GM18499 (cell line): ENCODE data around the gene CSRP1.
"Not testable (repeated sequence)": the region's sequence is repeated elsewhere in the genome, so short reads cannot be mapped to it uniquely, and the experiment has no call there.

Experiments
- ATAC-seq: cut with Tn5 transposase; IDR thresholded peaks from one replicate; pipeline ENCODE4 v1.9.1; 2021; ENCODE audit warnings: moderate number of reproducible peaks; ENCODE audit not compliant: insufficient read depth, unreplicated experiment

Gene CSRP1

DNA sequence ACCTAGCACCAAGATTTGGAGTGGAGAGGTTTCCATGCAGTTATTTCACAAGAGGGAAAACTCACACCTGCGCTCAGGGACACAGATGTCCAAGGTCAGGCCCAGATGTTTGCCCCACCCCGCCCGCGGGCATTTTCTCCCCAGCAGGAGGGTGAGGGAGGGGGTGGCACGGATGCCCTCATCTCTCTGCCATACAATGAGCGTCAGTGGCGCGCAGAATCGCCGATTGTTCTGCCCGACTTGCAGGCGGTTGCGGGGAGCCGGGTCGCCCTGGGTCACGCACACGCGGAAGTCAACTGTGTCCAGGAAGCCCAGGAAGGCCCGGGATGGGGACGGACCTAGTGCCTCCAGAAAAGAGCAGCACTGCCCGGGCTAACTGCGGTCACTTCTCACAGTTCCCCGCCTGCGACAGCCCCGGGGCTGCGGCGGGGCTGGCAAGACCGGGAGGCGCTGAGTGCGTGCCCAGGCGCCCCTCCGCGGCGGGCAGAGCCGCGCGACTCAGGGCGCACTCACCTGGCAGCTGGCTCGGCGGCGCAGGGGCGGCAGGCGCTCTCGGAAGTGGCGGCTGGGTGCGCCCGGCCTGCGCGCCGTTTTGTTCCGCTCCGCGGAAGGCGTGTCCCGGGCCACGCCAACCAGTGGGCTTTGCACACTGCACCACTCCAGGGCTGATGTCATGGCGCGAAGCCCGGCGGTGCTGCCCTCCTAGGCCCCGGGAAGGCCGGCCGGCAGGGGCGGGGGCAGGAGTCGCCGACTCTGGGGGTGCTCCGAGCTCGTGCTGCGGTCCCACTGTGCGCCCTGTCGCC, at the start of gene CSRP1:
CSRP1 (minus strand) TSS at position 567 of the 803 bp plus-strand sequence. CDS start 10,820 bp downstream, outside the sequence.
- peak; percentile 47 for ATAC-seq

DNA sequence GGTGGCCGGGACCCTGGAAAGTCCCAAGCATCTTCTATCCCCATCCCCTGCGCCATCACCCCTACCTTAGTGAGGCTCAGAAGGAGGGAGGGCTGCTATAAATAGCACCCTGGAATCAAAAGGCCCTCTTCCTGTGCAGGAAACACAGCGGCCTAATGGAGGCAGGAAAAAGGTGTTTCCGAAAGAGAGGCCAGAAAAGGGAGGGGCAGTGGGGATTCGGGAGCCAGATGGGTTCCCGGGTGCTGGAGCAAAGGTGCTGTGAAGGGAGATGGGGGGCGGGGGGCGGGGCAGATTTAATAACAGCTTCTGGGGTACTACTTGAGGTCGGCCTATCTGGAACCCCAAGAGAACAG, 48.6 kb upstream of the CSRP1 start:
- no peak for ATAC-seq

DNA sequence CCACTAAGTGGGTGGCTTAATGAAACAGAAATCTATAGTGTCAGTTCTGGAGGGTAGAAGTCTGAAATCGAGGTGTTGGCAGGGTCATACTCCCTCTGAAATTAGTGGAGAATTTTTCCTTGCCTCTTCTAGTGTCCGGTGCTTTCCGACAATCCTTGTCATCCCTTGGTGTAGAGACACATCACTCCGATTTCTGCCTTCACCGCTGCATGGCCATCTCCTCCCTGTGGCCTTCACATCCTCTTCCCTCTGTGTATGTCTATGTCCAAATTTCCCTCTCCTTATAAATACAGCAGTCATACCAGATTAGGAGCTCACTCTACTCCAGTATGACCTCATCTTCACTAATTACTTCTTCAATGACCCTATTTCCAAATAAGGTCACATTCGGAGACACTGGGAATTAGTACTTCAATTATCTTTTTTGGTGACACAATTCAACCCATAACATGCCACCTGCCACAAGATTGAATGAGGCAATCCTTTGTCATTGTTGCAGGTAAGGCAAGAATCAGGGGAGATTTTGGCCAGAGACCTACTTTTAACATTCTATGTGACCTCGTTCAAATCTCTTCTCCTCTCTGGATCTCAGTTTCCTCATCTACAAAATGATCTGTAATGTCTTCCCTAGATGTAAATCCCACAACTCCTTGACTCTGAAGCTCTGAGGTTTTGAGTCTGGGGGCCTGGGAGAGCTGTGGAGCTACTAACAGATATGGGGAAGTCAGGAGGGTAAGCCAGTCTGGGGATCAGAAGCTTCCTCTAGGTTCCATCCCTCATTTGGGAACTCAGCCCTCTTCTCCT, 48.1 kb upstream of the CSRP1 start:
- ATAC-seq: no peak

DNA sequence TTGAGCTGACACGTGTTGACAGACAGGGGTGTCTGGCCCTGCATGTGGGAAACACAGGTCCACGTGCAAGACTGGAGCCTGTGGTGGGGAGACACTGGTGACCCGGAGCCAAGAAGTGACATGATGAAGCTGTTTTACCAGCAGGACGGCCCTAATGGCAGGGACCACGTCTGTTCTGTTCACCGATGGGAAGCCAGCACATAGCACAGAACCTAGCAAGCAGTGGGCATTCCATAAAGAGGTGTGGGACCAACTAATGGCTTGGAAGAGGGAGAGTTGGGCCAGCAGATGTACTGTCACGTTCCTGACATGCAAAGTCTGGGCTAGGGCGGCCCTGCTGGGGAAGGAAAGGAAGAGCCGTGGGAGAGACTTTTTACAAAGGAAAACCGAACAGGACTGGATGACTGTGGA, 47.3 kb upstream of the CSRP1 start:
- ATAC-seq: no peak

DNA sequence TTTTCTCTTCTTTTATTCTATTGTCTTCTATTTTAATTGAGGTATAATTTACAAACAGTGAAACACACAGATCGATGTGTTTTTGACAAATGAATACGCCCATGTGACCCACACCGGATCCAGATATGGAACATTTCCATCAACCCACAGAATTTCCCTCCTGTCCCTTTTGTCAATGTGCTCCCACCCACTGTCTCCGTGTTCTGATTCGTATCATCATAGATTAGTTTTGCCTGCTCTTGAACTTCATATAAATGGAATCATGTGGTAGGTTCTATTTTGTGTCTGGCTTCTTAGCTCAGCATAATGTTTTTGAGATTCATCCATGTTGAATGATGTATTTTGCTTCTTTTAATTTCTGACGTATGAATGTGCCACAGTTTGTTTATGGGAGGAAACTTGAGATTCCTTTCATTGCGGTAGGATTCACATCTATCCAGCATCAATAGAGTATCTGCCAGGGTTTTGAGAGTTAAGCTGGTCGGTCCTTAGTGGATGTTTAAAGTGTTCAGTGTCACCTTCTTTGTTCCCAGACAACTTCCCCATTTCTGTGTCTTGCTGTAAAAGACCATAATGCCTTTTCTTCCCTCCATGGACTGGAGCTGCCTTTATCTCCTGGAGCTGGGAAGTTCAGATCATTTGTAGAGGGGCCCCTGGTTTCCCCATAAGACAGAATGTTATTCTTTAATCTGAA, 46.7 kb upstream of the CSRP1 start:
- ATAC-seq: no peak

DNA sequence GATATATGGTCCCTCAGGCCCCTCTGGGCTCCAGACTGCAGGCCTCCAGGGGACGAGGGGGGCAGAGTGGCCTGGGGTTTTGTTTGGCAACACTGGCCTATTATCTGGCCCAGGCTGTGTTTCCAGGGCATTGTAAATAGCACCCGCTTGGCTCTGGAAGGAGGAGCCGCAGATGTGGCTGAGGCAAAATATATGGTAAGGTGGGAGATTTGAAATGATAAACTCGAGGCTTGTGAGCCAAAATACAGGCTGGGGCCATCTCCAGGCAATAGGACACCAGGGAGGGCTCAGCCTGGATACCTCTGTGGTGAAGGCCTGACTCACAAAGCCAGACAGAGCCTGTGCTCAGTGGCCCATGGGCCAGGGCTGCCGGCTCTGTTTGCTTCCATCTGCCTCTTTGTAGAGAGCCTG, 46.0 kb upstream of the CSRP1 start:
- no peak for ATAC-seq

DNA sequence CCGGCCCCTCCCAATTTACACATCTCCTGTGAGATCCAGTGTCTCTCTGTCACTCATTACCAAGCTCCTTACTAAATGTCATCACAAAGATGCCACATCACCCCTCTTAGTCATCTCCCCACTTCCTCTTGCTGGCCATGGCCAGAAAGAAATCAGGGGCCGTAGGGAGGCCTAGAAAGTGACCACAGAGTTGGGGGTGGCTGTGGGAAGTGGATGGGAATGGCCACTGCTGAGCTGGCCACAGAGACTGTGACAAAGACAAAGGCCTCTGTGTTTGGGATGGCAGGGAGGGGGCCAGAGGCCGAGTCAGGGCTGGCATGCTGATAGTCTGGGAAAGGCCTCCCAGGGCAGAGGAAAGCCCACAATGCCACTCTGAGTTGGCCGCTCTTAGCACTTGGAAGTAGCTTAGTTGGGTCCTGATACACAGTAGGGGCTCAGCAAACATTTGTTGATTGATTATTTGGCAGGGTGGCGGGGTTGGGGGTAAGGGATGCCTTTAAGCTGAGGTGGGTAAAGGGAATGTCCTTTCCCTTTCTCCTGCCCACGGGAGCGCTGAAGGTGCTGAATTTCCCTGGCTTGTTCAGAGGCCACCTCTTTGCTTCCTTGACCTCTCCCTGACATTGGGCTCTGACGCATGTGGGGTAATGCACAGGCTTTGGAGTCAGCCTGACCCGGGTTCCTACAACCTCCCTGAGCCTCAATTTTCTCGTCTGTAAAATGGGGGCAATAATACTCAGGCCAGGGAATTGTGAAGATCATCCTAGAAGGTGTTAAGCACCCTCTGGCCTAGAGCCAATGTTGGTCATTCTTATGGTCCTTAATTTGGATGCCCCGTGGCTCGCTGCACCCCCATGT, 45.2 kb upstream of the CSRP1 start:
- ATAC-seq: no peak

DNA sequence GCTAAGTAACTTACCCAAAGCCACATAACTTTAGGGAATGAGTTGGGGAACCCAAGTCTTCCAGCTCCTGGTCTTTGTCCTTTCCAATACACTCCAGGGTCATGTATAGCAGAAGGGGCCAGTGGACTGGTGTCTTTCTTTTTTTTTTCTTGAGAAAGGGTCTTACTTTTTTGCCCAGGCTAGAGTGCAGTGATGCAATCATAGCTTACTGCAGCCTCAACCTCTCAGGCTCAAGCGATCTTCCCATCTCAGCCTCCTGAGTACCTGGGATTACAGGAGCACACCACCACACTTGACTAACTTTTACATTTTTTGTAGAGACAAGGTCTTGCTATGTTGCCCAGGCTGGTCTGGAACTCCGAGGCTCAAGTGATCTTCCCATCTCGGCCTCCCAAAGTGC, 44.2 kb upstream of the CSRP1 start:
- no peak for ATAC-seq

DNA sequence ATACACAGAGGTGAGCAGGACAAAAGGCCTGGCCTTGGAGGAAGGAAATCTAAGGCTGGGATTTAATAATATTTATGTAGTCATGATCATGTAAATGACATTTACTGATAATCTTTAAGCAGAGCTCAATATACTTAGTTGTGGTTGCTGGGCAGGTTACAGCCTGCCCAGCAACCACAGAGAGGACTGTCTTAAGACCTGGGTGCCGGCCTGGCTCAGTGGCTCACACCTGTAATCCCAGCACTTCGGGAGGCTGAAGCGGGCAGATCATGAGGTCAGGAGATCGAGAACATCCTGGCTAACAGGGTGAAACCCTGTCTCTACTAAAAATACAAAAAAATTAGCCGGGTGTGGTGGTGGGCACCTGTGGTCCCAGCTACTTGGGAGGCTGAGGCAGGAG, 42.6 kb upstream of the CSRP1 start:
- not testable (repeated sequence) for ATAC-seq

DNA sequence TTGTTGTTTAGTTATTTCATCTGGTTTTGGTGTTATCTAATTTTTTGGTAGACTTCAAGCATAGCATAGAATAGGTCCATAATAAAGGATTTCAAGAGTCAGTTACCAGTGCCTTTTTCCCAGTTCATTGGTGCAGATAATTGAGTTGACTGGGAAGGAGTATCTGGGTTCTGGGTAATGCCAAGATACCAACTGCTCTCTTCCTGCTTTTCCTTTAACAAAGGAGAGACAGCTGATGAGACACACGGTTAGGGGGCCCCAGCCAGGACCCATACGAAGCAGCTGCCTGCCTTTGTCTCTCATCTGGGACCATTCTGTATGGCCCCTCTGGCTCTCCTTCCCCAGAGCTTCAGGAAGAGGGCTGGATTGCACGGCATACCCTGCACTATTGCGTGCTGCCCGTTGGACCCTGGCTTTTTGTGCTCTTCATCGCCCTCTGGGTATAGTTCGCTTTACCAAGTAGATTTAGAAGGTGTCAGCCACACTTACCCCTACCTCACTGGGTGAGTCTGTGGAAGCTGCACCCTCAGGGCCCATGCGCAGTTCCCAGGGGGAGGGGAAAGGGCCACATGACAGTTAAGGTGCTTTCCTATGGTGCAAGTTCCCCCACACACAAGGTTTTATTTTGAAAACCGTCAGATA, 39.0 kb upstream of the CSRP1 start:
- no peak for ATAC-seq

DNA sequence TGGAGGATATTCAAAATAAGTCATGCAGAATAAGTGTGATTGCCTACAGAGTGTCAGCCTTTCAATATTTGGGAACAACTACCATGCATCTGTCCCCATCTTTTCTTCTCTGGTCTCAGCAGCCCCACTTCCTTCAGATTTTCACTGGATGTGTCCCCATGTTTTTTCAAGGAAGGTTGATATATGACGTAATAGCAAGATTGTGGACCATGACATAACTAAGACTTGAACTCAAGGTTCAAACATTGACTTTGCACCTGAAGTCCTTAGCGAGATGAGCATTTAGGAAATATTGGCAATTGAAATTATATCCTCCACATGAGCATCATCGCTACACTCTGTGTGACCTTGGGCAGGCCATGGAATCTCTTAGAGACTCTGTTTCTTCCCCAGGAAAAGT, 37.8 kb upstream of the CSRP1 start:
- ATAC-seq: no peak

DNA sequence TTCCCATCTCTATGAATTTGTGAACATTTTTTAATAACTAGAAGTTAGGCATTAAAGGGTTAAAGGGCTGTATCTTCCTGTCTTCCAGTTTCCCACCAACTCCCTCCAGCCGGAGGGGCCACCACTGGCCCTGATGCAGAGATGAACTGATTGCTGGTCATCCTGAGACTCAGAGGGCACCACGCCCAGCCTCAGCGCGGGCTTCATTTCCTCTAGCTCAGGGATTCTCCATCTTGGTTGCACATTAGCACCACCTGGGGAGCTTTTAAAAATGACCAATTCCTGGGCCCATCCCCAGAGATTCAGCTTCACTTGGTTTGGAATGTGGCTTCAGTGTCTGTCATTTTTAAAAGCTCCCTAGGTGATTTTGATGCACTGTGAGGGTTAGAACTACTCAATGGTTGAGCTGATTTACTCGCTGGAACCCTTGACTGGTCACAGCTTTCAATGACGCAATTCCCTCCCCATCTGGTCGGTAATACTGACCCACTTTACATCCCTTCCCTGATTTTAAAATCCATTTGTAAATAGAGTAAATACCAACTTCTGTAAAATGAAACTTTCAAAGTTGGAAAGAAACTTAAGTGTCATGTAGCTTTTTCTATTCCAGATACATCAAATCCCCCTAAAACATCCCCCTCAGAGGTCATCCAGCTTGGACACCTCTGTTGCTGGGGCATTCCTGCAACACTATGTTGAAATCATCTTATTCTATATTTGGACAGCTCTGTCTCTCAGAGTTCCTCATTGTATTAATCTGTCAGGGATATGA, 37.1 kb upstream of the CSRP1 start:
- ATAC-seq: no peak

DNA sequence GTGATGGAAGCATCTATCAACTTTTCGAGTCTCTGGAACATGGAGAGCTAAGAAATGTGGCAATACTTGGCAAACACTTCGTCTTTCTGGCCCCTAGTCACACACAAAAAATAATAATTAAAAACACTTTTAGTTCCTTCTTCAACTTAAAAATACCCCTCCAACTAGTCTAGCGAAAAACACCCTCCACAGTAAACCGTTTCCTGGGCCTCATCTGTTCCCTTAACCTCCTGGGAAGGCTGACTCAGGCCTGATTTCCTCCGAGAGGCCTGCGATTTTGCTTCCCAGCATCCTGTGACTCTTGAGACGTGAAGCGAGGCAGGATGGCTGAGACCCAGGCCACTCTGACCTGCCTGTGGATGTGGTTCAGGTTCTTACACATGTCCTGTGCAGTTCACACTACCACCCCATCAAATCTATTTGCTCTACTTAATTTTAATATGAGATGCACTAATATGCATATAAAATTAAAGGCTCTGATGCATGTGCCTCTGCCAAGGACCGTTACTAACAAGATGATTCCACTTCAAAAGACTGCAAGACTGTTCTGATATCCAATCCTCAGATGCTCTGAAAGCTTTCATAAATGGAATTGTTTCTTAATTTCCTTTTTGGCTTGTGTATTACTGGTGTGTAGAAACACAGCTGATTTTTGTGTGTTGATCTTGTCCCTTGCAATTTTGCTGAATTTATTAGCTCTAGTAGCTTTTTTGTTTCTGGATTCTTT, 35.5 kb upstream of the CSRP1 start:
- ATAC-seq: no peak

DNA sequence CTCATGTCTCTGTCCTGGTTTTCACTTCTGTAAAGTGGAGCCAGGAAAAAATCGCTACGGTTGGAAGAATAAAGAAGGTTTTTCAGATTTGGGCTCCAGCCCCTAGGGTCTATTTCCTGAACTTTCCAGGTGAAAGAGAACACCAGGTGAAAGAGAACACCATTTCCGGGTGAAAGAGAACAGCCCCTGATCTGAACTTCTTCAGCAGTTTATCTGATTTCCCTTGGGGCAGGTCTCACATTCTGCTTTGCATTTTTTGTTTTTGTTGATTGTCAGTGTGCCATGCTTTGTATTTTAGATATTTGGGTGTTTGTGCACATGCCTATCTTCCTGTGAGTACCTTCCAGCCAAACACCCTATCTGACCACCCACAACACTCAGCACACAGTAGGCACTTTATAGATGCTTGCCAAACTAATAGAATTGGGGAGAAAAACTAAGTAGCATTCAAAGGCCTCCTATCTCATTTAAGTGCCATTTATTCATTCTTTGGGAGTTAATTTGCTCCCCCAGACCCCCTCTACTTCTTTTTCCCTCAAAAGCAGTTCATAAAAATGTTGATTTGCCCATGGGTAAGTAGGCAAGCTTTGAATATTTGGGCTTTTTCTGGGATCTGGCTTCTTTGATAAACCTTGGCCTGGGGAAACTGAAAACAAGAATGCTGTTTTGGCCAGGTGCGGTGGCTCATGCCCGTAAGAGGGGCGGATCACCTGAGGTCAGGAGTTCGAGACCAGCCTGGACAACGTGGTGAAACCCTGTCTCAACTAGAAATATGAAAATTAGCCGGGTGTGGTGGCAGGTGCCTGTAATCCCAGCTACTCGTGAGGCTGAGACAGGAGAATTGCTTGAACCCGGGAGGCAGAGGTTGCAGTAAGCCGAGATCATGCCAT, 34.2 kb upstream of the CSRP1 start:
- no peak for ATAC-seq

DNA sequence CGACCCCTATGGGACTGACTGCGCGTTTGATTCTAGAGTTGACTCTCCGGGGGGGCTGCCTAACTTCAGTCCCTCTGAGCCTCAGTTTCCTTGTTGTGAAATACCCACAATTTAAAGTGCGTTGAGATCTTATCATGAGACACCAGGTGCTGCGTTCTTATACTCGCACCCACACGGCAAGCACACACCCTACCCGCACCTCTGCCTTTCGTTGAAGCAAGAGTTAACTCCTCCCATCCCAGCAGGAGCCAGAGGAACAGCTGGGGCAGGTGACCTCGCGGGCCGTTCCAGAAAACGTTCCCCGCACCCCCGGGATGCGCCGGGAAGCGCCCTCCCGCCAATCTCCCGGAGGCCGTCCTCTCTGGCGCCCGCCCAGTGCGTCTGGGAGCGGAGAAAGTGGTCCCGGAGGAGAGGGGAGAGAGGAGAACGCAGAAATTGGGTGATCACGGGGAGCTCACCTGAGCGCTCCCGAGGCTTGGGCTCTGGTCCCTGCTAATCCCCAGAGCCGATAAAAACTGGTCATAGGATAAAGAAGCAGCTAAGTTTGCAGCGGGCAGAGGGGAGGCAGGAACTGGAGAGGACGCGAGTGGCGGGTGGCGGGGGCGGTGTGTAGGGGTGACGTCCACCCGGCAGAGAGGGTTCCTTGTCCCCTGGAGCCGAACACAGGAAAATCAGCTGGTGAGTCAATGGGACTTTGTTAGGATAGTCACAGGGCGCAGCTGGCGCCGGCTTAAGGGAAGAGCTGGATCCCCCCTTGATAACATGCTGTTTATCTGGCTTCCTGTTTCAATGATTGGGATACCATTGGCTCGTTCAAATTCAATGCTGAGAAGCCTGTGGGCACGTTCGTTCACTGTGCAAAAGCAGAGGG, 32.9 kb upstream of the CSRP1 start:
- ATAC-seq: no peak
